Hepatocyte (in vitro differentiated cells): ENCODE results near the gene DIAPH2.

Experiments used
- EZH2 ChIP-seq: fragments of 200-600 bp; sonication (generic); IDR thresholded peaks from 2 replicates; pipeline ENCODE4 v1.6.1; 2016; ENCODE audit warnings: antibody characterized with exemption, mild to moderate bottlenecking, borderline replicate concordance
- EZH2phosphoT487 ChIP-seq: fragments of 200-600 bp; sonication (generic); IDR thresholded peaks from one replicate; pipeline ENCODE4 v1.6.1; 2018; ENCODE audit warnings: antibody characterized with exemption, mild to moderate bottlenecking, low read depth, moderate library complexity; ENCODE audit not compliant: unreplicated experiment, severe bottlenecking
- TF ChIP-seq, protein P1 (sequence below): fragments of 200-600 bp; sonication (generic); IDR thresholded peaks from 2 replicates; pipeline ENCODE4 v1.5.1; 2016; ENCODE audit warnings: antibody characterized with exemption, mild to moderate bottlenecking; ENCODE audit not compliant: poor library complexity

DNA sequence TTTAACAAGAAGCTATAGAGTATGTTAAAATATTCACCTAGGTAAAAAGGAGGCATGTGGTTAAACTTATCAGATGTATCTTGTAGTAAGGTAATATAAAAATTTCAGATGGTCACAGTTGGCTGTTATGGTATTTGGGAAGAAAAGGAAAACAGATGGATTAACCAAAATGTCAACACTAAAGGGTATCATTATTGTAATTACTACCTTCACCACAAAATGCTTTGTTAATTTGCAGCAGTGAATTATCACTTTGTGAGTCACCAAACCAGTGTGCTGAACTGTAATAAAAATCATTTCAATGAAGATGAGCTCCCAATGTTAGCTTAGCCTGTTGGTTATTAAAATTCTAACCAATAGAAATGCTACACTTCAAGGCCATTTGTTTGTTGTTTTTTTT, 432.9 kb downstream of the DIAPH2 start:
- TF ChIP-seq EZH2phosphoT487 (no peak), EZH2 (no peak)
- TF ChIP-seq, protein P1, sequence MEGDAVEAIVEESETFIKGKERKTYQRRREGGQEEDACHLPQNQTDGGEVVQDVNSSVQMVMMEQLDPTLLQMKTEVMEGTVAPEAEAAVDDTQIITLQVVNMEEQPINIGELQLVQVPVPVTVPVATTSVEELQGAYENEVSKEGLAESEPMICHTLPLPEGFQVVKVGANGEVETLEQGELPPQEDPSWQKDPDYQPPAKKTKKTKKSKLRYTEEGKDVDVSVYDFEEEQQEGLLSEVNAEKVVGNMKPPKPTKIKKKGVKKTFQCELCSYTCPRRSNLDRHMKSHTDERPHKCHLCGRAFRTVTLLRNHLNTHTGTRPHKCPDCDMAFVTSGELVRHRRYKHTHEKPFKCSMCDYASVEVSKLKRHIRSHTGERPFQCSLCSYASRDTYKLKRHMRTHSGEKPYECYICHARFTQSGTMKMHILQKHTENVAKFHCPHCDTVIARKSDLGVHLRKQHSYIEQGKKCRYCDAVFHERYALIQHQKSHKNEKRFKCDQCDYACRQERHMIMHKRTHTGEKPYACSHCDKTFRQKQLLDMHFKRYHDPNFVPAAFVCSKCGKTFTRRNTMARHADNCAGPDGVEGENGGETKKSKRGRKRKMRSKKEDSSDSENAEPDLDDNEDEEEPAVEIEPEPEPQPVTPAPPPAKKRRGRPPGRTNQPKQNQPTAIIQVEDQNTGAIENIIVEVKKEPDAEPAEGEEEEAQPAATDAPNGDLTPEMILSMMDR, result no peak
